DND-41 (cell line): Measurements from ENCODE around the gene BMP7.
A peak's percentile ranks its signal among the peaks of the same experiment; 100 is the strongest.

ENCODE experiments used
- ATAC-seq: fragments of 200-7000 bp; cut with Tn5 transposase; 3 replicates; pipeline ENCODE4 v1.9.1; 2021; ENCODE audit warnings: low read depth; ENCODE audit not compliant: insufficient read depth
- DNase-seq: peaks from one replicate; pipeline ENCODE4 v3.0.0-alpha.2; 2020
- H2AFZ ChIP-seq: 2 replicates; pipeline ENCODE4 v1.6.0; 2012; ENCODE audit warnings: low read depth, low read length
- H3K27ac ChIP-seq: 2 replicates; pipeline ENCODE4 v1.5.1; 2012; ENCODE audit warnings: low read length, inconsistent platforms
- H3K27me3 ChIP-seq: fragments of 200-600 bp; sonication (generic); 2 replicates; pipeline ENCODE4 v1.6.0; 2012; ENCODE audit warnings: low read length, mild to moderate bottlenecking, inconsistent platforms; ENCODE audit not compliant: insufficient read depth, poor library complexity
- H3K36me3 ChIP-seq: 2 replicates; pipeline ENCODE4 v1.5.1; 2012; ENCODE audit warnings: low read length, inconsistent platforms; ENCODE audit not compliant: insufficient read depth
- H3K4me1 ChIP-seq: 2 replicates; pipeline ENCODE4 v1.5.1; 2012; ENCODE audit warnings: mild to moderate bottlenecking, low read length; ENCODE audit not compliant: insufficient read depth
- H3K4me2 ChIP-seq: 2 replicates; pipeline ENCODE4 v1.6.0; 2012; ENCODE audit warnings: mild to moderate bottlenecking, moderate library complexity, low read length, inconsistent platforms; ENCODE audit not compliant: insufficient read depth
- H3K4me3 ChIP-seq, 2 experiments: fragments of 200-600 bp in 1 of 2; shearing (Covaris generic) in 1 of 2; 2 replicates each; pipeline ENCODE4 v1.5.1; 2012 to 2016; ENCODE audit warnings: inconsistent platforms in 2 of 2, low read length in 2 of 2, mild to moderate bottlenecking in 2 of 2, low read depth in 1 of 2, moderate library complexity in 1 of 2
- H3K79me2 ChIP-seq: 2 replicates; pipeline ENCODE4 v1.6.0; 2012; ENCODE audit warnings: low read length, inconsistent platforms; ENCODE audit not compliant: insufficient read depth
- H3K9ac ChIP-seq: 2 replicates; pipeline ENCODE4 v1.6.0; 2012; ENCODE audit warnings: low read depth, mild to moderate bottlenecking, inconsistent platforms, low read length, moderate library complexity
- H3K9me3 ChIP-seq: 2 replicates; pipeline ENCODE4 v1.5.1; 2012; ENCODE audit warnings: low read length, moderate library complexity, mild to moderate bottlenecking, inconsistent platforms; ENCODE audit not compliant: insufficient read depth, severe bottlenecking
- H4K20me1 ChIP-seq: 2 replicates; pipeline ENCODE4 v1.6.0; 2012; ENCODE audit warnings: low read length; ENCODE audit not compliant: insufficient read depth
- CTCF ChIP-seq: IDR thresholded peaks from 2 replicates; pipeline ENCODE4 v1.5.1; 2012; ENCODE audit warnings: borderline replicate concordance, low read length, moderate library complexity, mild to moderate bottlenecking; ENCODE audit not compliant: poor library complexity, severe bottlenecking; ENCODE audit errors: extremely low read depth
- EZH2 ChIP-seq: IDR thresholded peaks from 3 replicates; pipeline ENCODE4 v1.6.1; 2012; ENCODE audit warnings: borderline replicate concordance, low read depth, mild to moderate bottlenecking, moderate library complexity, low read length, inconsistent platforms; ENCODE audit not compliant: severe bottlenecking

BMP7 gene

DNA sequence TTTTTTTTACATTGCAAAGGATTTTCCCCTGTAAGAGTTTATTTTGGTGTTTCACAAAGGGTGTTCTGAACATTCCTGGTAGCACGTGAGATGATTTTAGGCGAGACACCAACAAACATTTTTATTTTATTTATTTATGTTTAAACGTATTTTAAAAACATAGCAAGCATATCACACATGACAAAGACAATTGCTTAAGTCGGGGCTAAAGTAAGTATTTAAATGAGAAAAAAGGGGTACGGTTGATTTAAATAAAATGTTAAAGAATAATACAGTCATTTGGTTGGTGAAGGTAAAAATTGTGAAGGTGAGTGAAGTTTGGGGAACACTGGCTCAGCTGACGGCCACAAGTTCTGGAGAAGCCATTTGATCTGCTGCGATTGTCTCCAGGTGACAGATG is 129.7 kb downstream of the BMP7 start:
- Histone ChIP-seq H3K4me1 (no peaks in the 10 kb centered on the region), H2AFZ (no peak overlapping the region), H4K20me1 (no peaks in the 10 kb centered on the region; the same call in 1 of the 2 replicates), H3K27ac (no peak overlapping the region), H3K36me3 (no peaks in the 10 kb centered on the region), H3K9me3 (no peaks in the 10 kb centered on the region), H3K27me3 (no peaks in the 10 kb centered on the region), H3K4me2 (no peak overlapping the region), H3K4me3 (no peak overlapping the region), H3K79me2 (no peaks in the 10 kb centered on the region), H3K9ac (no peak overlapping the region)
- ATAC-seq (no peak), DNase-seq (no peak)
- TF ChIP-seq CTCF (no peak), EZH2 (no peak)

- Histone ChIP-seq H3K4me2 (no peak overlapping the region), H2AFZ (no peak overlapping the region)
- DNase-seq, result peak; percentile 14
These were observed 130.6 kb downstream of the BMP7 start for GRCh38 chr20:57135875-57136274.

DNA sequence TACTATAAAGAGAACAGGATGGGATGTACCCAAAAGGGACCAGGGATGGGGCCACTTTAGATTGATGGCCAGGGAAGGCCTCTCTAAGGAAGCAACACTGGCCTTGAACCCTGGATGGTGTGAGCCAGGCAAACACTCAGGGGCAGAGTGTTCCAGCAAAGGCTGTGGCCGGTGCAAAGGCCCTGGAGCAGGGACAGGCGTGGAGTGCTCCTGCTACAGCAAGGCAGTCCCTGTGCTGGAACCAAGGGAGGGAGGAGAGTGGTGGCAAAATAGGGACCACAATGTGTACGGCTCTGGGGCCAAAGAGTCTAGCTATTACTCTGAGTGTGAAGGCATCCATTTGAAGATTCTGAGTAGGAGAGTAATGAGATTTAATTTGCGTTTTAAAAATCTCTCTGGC is 131.6 kb downstream of the BMP7 start:
- Histone ChIP-seq H3K9ac (no peak overlapping the region), H3K27me3 (no peaks in the 10 kb centered on the region), H3K4me3 (no peak overlapping the region), H3K4me2 (no peak overlapping the region), H3K9me3 (no peaks in the 10 kb centered on the region), H2AFZ (no peak overlapping the region), H3K27ac (no peak overlapping the region), H3K79me2 (no peaks in the 10 kb centered on the region), H3K36me3 (no peaks in the 10 kb centered on the region), H4K20me1 (no peaks in the 10 kb centered on the region; the same call in 1 of the 2 replicates), H3K4me1 (no peaks in the 10 kb centered on the region)
- DNase-seq, result no peak
- TF ChIP-seq CTCF (no peak), EZH2 (no peak)
- ATAC-seq, result no peak

More at GRCh38 chr20:57135875-57136274, 130.6 kb downstream of the BMP7 start:
- Histone ChIP-seq H3K9me3 (no peaks in the 10 kb centered on the region), H3K9ac (no peak overlapping the region), H3K27me3 (no peaks in the 10 kb centered on the region), H3K36me3 (no peaks in the 10 kb centered on the region), H4K20me1 (no peaks in the 10 kb centered on the region; the same call in 1 of the 2 replicates), H3K27ac (no peak overlapping the region), H3K79me2 (no peaks in the 10 kb centered on the region), H3K4me3 (no peak overlapping the region), H3K4me1 (no peaks in the 10 kb centered on the region)
- ATAC-seq, result 0 out of 3 replicates have a peak, but pooled peaks have one; percentile 44
- no peak for TF ChIP-seq CTCF
- TF ChIP-seq EZH2, result no peak
